Gastrocnemius medialis (tissue), 4 donors: ENCODE results near the gene CBX5.

Experiments used
- POLR2A ChIP-seq, 2 donors: fragments of 450-650 bp; IDR thresholded peaks; one replicate each; pipeline ENCODE4 v1.6.1; 2017; ENCODE audit warnings: antibody characterized with exemption in 2 of 2, mild to moderate bottlenecking in 2 of 2, moderate library complexity in 2 of 2
- TF ChIP-seq, protein P1 (sequence below), 5 experiments: fragments of 450-650 bp in 3 of 5; fragments of 200-600 bp in 2 of 5; sonication (generic) in 2 of 5; IDR thresholded peaks in 4 of 5; conservative IDR thresholded peaks in 1 of 5; 1 replicate in 4 of 5; 2 replicates in 1 of 5; pipeline ENCODE4 v1.5.1; 2016 to 2019; ENCODE audit warnings: antibody characterized with exemption in 5 of 5, mild to moderate bottlenecking in 3 of 5, moderate library complexity in 3 of 5

GRCh38 chr12:54185919-54186318, 94.0 kb downstream of the CBX5 start:
- TF ChIP-seq, protein P1, sequence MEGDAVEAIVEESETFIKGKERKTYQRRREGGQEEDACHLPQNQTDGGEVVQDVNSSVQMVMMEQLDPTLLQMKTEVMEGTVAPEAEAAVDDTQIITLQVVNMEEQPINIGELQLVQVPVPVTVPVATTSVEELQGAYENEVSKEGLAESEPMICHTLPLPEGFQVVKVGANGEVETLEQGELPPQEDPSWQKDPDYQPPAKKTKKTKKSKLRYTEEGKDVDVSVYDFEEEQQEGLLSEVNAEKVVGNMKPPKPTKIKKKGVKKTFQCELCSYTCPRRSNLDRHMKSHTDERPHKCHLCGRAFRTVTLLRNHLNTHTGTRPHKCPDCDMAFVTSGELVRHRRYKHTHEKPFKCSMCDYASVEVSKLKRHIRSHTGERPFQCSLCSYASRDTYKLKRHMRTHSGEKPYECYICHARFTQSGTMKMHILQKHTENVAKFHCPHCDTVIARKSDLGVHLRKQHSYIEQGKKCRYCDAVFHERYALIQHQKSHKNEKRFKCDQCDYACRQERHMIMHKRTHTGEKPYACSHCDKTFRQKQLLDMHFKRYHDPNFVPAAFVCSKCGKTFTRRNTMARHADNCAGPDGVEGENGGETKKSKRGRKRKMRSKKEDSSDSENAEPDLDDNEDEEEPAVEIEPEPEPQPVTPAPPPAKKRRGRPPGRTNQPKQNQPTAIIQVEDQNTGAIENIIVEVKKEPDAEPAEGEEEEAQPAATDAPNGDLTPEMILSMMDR (IDR thresholded peaks at IDR 0.05 in 4 of 5, conservative IDR thresholded peaks at IDR 0.05 in 1 of 5) = no peak
- no peak for TF ChIP-seq POLR2A (IDR thresholded peaks at IDR 0.05)
